HG03558 (cell line): ENCODE results near the gene CC2D1A.

Experiments
- ATAC-seq: cut with Tn5 transposase; IDR thresholded peaks from one replicate; pipeline ENCODE4 v1.9.1; 2021; ENCODE audit warnings: moderate number of reproducible peaks; ENCODE audit not compliant: unreplicated experiment; ENCODE audit errors: extremely low read depth

Gene CC2D1A

DNA sequence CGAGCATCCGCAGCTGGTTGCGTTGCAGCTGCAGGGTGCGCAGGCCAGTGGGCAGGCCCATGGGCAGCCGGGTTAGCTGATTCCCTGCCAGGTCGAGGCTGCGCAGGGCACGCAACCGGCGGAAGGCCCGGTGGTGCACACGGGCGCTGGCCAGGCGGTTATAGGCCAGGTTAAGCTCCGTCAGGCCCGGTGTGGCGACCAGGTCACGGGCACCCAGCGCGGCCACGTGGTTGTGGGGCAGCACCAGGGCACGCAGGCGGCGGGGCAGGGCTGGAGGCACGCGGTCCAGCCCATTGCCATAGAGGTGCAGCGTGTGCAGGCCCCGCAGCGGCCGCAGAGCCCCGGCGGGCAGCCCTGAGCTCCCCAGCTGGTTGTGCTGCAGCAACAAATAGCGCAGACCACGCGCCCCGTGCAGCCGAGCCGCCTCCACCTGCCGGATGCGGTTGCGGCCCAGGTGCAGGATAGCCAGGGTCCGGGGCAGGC is 27.0 kb downstream of the CC2D1A start:
- ATAC-seq = no peak

DNA sequence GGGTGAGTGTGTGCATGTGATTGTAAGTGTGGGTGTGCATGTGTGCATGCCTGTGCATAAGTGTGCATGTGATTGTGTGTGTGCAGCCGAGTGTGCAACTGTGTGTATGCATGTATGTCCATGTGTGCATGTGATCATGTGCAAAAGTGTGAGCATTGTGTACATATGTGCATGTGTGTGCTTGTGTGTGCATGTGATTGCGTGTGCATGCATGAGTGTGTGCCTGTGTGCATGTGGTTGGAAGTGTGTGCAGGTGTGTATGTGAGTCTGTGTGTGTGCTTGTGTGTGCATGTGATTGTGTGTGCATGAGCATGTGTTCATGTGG is 28.7 kb downstream of the CC2D1A start:
- ATAC-seq = no peak

DNA sequence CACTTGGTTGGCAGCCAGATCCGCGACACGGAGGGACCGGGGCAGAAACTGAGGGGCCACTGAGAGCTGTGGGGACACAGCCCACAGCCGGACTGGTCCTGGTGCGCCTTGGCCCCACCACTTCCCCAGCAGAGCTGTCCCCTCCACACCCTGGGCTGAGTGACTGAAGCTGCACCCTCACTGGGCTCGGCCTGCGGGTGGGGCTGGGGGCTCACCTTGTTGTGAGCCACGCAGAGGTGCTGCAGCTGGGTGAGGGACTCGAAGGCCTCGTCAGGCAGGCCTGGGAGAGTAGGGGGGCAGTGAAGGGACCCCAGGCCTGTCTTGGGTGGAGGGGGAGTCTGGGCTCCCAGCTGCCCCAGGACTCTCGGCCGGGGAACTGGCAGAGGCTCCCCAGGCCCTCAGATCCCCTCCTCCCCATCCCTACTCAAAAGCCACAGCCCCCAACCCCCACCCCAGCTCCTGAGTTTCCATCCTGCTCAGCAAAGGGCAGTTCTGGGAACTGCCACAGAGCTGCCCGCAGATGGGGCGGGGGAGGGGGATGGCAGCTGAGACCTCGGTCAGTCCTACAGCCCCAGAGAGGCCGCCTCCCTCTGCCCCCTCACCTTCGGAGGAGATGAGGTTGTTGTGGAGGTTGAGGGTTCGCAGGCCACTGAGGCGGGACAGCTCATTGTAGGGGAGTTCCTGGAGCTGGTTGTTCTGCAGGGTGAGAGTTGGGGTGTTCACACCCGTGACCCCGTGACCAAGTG is 29.9 kb downstream of the CC2D1A start:
- no peak for ATAC-seq

DNA sequence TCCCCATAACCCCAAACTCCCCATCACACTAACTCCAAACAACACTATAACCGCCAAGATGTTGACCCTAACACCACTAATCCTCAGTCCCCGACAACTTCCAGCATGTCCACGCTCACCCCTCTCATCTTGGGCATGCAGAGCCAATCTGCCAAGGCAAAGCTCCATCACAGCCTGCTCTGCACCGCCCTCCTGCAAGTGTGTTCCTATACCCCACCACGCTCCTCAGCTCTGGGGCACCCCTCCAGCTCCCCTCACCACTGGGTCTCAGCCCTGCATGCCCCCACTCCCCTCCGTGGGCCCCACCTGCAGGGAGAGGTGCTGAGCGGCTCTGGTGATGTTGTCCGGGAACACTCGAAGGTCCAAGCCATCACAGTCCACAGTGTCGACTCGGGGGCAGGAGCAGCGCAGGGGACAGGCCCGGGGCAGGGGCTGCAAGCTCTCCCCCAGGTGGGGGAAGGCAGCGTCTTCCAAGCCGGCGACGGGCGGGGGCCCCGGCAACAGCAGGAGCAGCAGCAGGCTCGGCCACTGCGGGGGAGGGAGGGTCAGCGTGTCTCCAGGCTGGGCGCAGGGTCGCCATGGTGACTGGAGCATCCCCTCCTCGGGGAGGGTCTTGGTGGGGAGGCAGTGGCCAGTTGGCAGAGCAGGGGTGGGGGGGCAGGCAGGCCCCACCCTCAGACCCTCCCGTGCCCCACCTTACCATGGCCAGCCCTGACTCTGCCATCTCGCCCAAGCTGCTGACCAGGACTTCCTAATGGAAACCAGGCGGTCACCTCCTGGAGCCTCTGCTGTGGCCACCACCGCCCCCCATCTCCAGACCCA is 31.7 kb downstream of the CC2D1A start:
- no peak for ATAC-seq

DNA sequence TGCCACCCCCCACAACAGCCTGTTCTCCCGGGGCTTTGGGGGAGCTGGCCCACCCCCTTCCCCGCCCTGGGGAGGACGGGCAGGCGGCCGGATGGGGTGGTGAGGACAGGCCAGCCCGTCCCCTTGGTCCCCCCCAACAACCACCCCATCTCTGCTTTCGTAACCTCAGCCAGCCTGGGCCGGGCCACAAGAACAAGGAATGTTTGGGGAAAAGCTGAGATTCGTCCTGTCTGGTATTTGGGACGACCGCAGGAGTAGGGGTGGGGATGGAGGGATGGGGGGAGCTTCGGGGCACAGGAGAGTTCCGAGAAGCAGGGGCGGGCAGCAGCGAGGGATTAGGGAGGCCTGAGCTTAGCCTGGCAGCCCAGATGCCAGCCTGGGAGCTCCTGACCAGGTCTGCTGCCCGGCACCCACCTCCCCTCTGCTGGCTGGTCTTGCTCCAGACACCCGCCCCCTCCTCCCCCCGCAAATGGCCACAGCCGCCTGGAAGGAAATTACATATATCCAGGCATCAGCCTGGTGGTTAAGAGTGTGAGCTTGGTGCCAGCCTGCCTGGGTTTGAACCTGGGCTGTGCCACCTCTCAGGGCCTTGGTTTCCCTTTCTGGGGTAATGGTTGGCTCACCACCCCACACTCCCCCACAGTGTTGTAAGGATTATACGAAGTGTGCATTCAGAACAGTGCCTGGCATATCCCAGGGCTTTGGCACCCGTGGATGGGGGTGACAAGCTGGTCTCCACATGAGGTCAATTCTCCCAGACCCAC is 32.5 kb downstream of the CC2D1A start, which contains the start of gene PODNL1:
Gene PODNL1, minus strand, starts transcription at position 117 of the 764 bp plus-strand sequence. CDS start 236 bp downstream, outside the sequence.
- no peak for ATAC-seq

DNA sequence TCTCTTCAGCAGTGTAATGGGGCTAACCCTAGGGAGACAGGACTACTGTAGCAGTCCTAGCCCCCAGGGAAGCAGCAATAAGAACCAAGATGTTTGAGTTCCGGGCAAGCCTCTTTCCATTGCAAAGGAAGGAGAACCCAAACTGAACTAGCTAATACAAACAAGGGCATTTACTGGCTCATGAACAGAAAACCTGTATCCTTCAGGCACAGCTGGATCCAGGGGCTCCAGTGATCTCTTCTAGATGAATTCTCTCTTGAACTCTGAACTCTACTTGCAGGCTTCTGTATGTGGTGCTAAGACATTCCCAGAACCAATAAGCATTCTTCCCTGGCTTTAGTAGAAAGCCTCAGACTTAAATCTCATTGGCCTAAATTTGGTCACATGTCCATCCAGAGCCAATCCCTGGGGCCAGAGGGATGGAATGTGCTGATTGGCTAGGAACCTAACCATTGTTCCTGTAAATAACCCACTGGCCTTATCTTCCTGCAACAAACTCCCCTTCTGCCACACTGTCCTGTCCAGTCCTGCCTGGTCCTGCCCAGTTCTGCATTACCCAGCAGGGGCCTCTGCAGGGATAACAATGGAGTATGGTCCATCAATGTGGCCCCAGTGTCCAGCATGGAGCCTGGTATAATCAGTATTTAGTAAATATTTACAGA is 36.2 kb downstream of the CC2D1A start:
- ATAC-seq = no peak

DNA sequence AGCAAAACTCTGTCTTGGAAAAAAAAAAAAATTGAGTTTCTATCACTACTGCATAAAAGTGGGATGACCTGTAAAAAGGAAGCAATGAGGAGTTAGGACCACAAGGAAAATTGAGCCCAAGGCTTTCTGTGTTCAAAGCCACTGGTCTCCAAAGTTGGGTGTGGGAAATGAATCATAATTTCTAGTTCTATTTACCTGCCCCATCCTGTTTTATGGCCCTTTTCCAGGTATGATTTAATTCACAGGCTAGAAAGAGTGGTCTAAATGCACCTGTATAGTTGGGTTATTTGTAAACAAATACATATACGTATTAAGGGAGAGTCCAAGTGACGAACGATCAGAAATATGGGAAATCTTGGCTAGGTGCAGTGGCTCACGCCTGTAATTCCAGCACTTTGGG is 40.4 kb downstream of the CC2D1A start:
- no peak for ATAC-seq

DNA sequence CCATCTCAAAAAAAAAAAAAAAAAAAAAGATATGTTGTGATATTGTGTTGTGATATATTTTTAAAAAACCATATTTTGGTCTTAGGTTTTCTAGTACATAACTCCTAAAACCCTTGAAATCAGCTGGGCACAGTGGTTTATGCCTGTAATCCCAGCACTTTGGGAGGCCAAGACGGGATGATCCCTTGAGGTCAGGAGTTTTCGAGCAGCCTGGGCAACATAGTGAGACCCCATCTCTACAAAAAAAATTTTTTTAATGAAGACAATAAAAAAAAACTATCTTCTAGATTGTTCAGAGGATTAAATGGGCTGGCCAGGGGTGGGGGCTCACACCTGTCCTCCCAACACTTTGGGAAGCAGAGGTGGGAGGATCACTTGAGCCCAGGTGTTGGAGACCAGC is 45.0 kb downstream of the CC2D1A start:
- ATAC-seq = no peak

DNA sequence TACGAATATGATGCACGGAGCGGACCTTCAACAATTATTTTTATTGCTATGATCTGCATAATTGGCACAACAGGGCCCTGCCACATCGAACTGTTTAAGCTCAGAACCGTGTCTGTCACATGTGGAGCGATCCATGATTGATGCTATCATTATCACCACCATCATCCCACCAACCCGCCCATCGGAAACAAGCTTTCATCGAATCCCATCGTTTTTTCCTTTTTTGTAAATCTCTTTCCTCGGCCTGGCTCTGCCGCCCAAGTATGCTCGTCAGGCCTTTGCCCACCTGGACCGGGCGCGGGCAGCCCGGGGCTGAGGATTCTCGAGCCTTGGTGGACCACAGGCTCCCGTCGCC is 45.8 kb downstream of the CC2D1A start:
- ATAC-seq = no peak

DNA sequence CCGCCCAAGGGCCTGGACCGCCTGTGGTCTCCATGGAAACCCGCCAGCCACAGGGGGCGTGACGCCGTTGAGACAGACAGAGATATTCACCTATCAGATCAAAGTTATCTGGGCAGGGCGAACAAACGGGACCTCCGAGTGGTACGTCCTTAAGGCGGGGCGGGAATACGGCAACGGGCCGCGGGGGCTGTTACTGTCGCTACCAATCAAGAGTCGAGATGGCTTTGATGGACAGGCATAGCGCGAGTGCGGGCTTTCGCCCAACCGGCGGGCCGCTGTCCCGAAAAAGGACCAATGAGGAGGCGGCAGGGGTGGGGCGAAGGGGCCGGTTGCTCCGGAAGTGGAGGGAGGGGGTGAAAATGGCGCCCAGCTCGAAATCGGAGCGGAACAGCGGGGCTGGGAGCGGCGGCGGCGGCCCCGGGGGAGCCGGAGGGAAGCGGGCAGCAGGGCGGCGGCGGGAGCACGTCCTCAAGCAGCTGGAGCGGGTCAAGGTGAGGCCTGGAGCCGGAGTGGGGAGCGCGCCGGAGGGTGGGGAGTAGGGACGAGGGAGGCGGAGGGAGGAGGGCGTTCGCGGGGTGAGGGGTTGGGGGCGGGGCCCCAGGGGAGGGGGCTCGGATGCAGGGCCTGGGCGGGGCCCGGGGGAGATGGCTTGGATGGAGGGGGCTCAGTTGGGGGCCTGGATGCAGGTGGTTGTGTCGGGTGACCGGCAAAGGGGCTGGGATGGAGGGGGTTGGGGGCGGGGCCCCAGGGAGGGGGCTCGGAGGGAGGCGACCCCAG is 46.3 kb downstream of the CC2D1A start, which contains the start of gene DCAF15:
Gene DCAF15, plus strand, starts transcription at position 356 of the 777 bp plus-strand sequence. Its CDS starts 4 bp downstream, at position 360.
- peak; percentile 92 for ATAC-seq

DNA sequence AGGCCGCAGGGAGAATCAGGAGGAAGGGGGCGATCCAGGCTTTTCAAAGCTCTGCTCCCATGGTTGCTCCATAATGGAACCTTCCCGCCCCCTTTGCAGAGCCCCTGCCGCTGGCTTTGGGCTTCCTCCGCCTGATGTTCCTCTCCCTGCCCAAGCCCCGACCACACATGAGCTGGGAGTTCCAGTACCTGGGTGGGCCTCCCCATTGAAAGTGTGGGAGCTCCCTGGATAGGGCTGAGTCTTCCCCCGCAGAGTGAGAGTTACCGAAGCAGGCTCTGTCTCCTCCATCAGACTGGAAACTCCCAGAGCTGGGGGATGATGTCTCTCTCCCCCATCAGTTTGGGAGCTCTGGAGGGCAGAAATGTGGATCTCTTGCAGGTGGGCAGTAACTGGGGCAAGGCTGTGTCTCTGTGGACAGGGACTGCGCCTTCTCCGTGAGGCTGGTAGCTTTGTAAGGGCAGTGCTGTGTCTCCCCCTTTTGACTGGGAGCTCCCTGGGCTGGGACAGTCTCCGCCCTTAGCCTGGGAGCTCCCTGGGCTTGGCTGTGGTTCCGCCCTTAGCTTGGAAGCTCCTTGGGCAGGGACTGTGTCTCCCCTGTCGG is 47.0 kb downstream of the CC2D1A start:
- ATAC-seq = no peak

DNA sequence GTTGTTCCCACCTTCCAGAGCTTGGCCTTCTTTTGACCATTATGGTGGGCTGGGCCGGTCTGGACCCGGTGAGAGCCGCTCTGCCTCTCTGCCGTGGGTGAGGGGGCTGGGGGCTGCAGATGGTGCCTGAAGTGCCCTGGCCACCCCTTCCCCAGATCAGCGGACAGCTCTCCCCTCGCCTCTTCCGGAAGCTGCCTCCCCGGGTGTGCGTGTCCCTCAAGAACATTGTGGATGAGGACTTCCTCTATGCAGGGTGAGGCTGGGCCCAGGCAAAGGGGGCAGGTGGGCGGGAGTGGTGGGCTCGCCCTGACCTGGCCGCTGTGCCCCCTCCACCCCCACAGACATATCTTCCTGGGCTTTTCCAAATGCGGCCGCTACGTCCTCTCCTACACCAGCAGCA is 48.2 kb downstream of the CC2D1A start:
- ATAC-seq = no peak

DNA sequence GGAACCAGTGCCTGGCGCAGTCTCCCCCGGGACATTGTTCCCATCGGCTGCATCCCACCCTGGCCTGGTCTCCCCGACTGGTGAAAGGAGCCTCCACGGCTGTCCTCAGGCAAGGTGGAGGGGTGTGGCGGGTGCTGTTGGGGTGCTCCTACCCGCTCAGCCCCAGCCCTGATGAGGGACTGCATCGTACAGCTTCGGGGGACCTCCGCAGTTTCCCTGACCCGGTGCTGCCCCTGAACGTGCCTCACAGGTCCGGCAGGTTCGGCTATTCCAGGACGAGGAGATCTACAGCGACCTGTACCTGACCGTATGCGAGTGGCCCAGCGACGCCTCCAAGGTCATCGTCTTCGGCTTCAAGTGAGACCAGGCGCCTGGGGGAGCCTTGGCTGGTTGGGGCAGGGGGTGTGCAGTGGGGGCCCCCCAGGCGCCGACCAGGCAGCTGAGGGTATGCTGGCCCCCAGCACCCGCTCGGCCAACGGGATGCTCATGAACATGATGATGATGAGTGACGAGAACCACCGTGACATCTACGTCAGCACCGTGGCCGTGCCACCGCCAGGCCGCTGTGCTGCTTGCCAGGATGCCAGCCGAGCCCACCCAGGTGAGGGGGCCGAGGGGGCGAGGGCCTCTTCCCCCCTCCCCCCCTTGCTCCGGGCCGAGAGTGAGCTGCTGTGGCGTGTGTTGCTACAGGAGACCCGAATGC is 49.8 kb downstream of the CC2D1A start:
- ATAC-seq = no peak

DNA sequence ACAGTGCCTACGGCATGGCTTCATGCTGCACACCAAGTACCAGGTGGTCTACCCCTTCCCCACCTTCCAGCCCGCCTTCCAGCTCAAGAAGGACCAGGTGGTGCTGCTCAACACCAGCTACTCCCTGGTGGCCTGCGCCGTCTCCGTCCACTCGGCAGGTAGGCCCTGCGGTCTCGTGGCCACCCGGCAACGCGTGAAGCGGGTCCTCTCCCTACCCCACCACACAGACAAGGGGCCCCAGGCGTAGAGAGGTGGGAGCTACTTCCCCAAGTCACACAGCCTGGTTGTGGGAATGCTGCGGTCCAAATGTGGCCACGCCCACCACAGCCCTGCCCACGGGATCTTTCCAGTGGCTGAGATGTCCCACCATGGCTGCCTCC is 50.4 kb downstream of the CC2D1A start:
- no peak for ATAC-seq

DNA sequence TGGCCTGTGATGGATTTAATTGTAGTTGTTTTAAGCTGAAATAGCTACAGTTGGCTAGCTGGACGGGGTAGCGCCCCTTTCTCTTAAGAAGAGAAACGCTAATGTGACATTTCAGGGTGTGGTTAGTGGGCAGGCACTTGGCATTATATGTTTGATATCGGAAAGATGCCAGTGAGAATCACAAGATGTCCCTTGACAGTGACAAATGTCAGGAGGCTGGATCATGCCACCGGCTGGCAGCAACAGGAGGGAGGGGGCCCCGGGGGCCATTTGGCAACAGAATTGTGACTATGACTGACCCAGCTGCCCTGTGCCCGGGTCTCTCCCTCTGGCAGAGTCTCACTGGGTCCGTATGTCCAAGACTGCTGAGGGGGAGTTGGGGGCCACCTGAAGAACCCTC is 51.0 kb downstream of the CC2D1A start:
- ATAC-seq = no peak

DNA sequence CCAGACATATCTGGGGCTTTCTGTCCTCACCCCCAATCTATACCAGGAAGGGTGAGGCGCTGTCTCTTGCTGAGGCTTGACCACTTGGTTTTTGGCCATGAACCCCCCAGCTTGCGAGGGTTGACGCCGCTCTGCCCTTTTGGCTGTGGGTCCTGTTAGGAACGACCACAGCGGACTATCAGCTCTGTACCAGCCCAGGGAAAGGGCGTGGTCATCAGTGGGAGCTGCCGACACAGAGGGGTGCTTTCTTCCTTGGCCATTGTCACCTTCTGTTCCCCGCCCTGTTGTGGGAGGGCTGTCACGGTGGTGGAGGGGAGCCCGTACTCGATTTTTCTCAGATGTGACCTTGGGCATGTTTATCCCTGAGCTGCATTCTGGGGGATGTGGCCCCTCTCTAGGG is 52.0 kb downstream of the CC2D1A start:
- no peak for ATAC-seq

DNA sequence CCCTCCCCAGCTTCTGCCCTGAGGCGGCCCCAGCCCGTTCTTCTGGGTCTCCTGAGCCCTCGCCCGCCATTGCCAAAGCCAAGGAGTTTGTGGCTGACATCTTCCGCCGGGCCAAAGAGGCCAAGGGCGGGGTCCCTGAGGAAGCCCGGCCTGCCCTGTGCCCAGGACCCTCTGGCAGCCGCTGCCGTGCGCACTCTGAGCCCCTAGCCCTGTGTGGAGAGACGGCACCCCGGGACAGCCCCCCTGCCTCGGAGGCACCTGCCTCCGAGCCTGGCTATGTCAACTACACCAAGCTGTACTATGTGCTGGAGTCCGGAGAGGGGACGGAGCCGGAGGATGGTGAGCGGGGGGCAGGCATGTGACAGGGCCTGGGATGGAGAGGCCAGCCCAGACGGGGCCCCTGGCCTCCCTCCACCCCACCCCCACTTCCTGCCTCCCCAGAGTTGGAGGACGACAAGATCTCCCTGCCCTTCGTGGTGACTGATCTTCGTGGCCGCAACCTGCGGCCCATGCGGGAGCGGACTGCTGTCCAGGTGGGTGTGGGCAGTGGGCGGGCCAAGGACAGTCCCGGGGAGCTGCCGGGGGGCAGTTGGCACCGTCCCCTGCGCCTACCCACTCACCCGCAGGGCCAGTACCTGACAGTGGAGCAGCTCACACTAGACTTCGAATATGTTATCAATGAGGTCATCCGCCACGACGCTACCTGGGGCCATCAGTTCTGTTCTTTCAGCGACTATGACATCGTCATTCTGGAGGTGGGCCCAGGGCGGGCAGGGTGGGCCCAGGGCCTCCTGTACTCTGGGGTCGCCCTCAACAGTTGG is 53.4 kb downstream of the CC2D1A start:
- no peak for ATAC-seq
